ENCODE results near the gene SORCS1. TPM values are rescaled to one million over a fixed set of nuclear protein-coding genes. Genes with fewer than 3 reads are reported as not detected.

The SORCS1 gene
- total RNA-seq, 4 donors from 2014 or later: 0.16 to 0.68 (median 0.61) TPM

GRCh38 chr10:106652279-106652678, 512.2 kb downstream of the SORCS1 start:
- no peak for TF ChIP-seq CTCF (IDR thresholded peaks at IDR 0.05; ENCODE audit: low read depth)

- TF ChIP-seq CTCF (IDR thresholded peaks at IDR 0.05; ENCODE audit: low read depth): no peak
Measured at GRCh38 chr10:106648534-106649481, 515.7 kb downstream of the SORCS1 start.

GRCh38 chr10:106643473-106643872, 521.0 kb downstream of the SORCS1 start:
- TF ChIP-seq CTCF (IDR thresholded peaks at IDR 0.05; ENCODE audit: low read depth): no peak

GRCh38 chr10:106637873-106638272, 526.6 kb downstream of the SORCS1 start:
- no peak for TF ChIP-seq CTCF (IDR thresholded peaks at IDR 0.05; ENCODE audit: low read depth)

- no peak for TF ChIP-seq CTCF (IDR thresholded peaks at IDR 0.05; ENCODE audit: low read depth)
Measured at GRCh38 chr10:106636766-106637491, 527.6 kb downstream of the SORCS1 start.

GRCh38 chr10:106635947-106636346, 528.6 kb downstream of the SORCS1 start:
- no peak for TF ChIP-seq CTCF (IDR thresholded peaks at IDR 0.05; ENCODE audit: low read depth)
